Measurements from ENCODE around the gene MTARC2. TPM values are rescaled to one million over a fixed set of nuclear protein-coding genes. Genes with fewer than 3 reads are reported as not detected.

The MTARC2 gene
- total RNA-seq: not detected

DNA sequence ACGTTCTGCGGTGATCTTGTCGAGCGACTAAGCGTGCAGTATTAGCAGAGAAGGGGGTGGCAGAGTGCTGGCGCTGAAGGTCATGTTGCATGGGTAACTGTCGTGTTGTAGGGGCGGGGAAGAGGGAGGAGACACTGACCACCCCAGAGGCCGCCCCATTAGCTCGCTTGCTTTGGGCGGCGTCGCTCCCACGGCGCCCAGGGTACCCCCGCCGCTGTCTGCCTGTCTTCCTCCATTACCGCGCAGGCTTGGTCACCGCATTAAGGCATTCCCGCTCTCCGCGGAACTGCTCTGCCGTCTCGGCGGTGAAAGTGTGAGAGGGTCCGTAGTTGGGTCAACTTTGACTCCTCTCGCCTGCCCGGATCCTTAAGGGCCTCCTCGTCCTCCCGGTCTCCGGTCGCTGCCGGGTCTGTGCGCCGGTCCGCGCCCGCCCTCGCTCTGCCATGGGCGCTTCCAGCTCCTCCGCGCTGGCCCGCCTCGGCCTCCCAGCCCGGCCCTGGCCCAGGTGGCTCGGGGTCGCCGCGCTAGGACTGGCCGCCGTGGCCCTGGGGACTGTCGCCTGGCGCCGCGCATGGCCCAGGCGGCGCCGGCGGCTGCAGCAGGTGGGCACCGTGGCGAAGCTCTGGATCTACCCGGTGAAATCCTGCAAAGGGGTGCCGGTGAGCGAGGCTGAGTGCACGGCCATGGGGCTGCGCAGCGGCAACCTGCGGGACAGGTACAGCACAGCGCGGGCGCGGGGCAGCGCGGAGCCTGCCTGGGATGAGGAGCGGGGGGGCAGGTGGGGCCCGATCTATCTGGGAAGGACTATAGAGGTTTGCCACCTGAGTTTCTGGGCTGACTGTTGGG is at the start of gene MTARC2:
TSS of gene MTARC2 (plus strand) at position 234 of the 846 bp plus-strand sequence. CDS start at position 444, 210 bp downstream.
- peak; percentile 16 for DNase-seq
- CTCF ChIA-PET: interaction anchor here (2.9 kb wide), 1 partner anchor 15 kb away, joined by 15 read pairs; no protein-coding TSS in a partner anchor
- peaks cover 9% of the 10 kb centered on the region for H3K4me1 Mint-ChIP-seq (ENCODE audit: low read depth)
- H3K36me3 Mint-ChIP-seq (ENCODE audit: low read depth): peaks cover 2% of the 10 kb centered on the region
- intact Hi-C loops (cut with micrococcal nuclease): no loop called here
- H3K9me3 Mint-ChIP-seq: no peaks in the 10 kb centered on the region
- H3K4me3 Mint-ChIP-seq: peak within 1 kb of the TSS; percentile 59
- peaks cover 68% of the 10 kb centered on the region for H3K27me3 Mint-ChIP-seq (ENCODE audit: low read depth)
- no peak within 1 kb of the TSS for H3K27ac Mint-ChIP-seq

- CTCF ChIA-PET: interaction anchor here (0.6 kb wide), 1 partner anchor 10 kb away, joined by 3 read pairs; no protein-coding TSS in a partner anchor
- no peaks in the 10 kb centered on the region for H3K4me1 Mint-ChIP-seq (ENCODE audit: low read depth)
- H3K36me3 Mint-ChIP-seq (ENCODE audit: low read depth): no peaks in the 10 kb centered on the region
- H3K4me3 Mint-ChIP-seq: no peak overlapping the region
- peaks cover 7% of the 10 kb centered on the region for H3K27me3 Mint-ChIP-seq (ENCODE audit: low read depth)
- H3K9me3 Mint-ChIP-seq: no peaks in the 10 kb centered on the region
- H3K27ac Mint-ChIP-seq: no peak overlapping the region
- no peak for DNase-seq
- intact Hi-C loops (cut with micrococcal nuclease): no loop called here
These were observed 49.5 kb upstream of the MTARC2 start for GRCh38 chr1:220698607-220699016.

GRCh38 chr1:220699044-220699443 is 49.1 kb upstream of the MTARC2 start:
- Mint-ChIP-seq H3K36me3 (ENCODE audit: low read depth) (no peaks in the 10 kb centered on the region), H3K4me3 (no peak overlapping the region), H3K4me1 (ENCODE audit: low read depth) (no peaks in the 10 kb centered on the region), H3K27ac (no peak overlapping the region), H3K27me3 (ENCODE audit: low read depth) (peaks cover 9% of the 10 kb centered on the region), H3K9me3 (no peaks in the 10 kb centered on the region)
- intact Hi-C loops (cut with micrococcal nuclease): no loop called here
- DNase-seq: no peak
- CTCF ChIA-PET: interaction anchor here (0.6 kb wide), 1 partner anchor 9 kb away, joined by 3 read pairs; no protein-coding TSS in a partner anchor

GRCh38 chr1:220700556-220701179 is 47.5 kb upstream of the MTARC2 start:
- Mint-ChIP-seq H3K27ac (no peak overlapping the region), H3K9me3 (no peaks in the 10 kb centered on the region), H3K4me3 (no peak overlapping the region), H3K36me3 (ENCODE audit: low read depth) (no peaks in the 10 kb centered on the region), H3K4me1 (ENCODE audit: low read depth) (no peaks in the 10 kb centered on the region), H3K27me3 (ENCODE audit: low read depth) (peaks cover 9% of the 10 kb centered on the region)
- CTCF ChIA-PET: interaction anchor here (0.9 kb wide), 1 partner anchor 74 kb away, joined by 3 read pairs; no protein-coding TSS in a partner anchor
- intact Hi-C loops (cut with micrococcal nuclease): no loop called here
- DNase-seq: no peak

DNA sequence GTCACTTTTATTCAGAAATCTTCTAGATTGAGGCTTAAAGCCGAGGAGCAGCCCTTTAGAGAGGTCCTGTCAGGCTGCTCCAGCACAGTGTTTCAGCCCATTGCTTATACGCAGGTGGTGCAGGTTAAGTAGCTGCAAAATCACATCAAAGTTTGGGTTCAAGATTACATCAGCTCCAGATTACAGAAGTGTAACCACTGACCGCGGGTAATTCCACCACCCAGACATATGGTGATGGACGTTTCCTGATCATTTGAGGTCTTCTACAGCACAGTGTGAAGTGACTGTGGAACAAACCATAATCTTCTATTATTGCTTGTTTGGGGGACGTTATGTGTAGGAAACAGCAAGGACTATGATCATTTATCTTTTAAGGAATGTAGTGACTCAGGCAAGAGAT is 46.1 kb upstream of the MTARC2 start:
- no peak for DNase-seq
- CTCF ChIA-PET: interaction anchor here (1.3 kb wide), 1 partner anchor 11 kb away, joined by 3 read pairs; the partner anchor contains the start of gene C1orf115
- no peaks in the 10 kb centered on the region for H3K4me1 Mint-ChIP-seq (ENCODE audit: low read depth)
- no peak overlapping the region for H3K4me3 Mint-ChIP-seq
- H3K36me3 Mint-ChIP-seq (ENCODE audit: low read depth): no peaks in the 10 kb centered on the region
- intact Hi-C loops (cut with micrococcal nuclease): no loop called here
- peaks cover 9% of the 10 kb centered on the region for H3K27me3 Mint-ChIP-seq (ENCODE audit: low read depth)
- H3K27ac Mint-ChIP-seq: no peak overlapping the region
- H3K9me3 Mint-ChIP-seq: no peaks in the 10 kb centered on the region

- CTCF ChIA-PET: interaction anchor here (0.9 to 1.3 kb wide), 4 partner anchors 9 to 486 kb away, joined by 3 read pairs; partner anchors contain the start of gene C1orf115
These were observed 45.3 kb upstream of the MTARC2 start for GRCh38 chr1:220702733-220703270.

DNA sequence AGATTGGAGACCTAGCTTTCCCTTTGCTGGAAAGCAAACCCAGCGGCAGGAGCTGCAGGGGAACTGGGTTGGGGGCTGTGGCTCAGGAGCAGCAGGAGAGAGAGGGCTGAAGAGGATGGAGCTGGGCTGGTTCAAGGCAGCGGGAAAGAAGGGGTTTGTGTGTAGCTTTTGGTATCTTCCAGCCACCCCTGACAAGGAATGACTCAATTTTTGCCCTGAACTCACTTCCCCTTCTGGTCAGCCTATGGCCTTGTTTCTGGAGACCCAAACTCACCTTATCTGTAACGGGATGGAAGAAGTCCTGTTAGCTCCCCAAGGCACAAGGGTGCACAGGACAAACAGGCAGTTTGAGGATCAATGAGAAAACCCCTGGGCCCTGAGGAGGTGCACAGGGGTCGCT is 44.8 kb upstream of the MTARC2 start:
- Mint-ChIP-seq H3K4me3 (no peak overlapping the region), H3K27ac (no peak overlapping the region)
- CTCF ChIA-PET: interaction anchor here (0.9 to 1.0 kb wide), 3 partner anchors 10 to 487 kb away, joined by 3 read pairs; no protein-coding TSS in a partner anchor

More at GRCh38 chr1:220702733-220703270, 45.3 kb upstream of the MTARC2 start:
- Mint-ChIP-seq H3K9me3 (no peaks in the 10 kb centered on the region), H3K27ac (no peak overlapping the region), H3K36me3 (ENCODE audit: low read depth) (no peaks in the 10 kb centered on the region), H3K27me3 (ENCODE audit: low read depth) (peaks cover 9% of the 10 kb centered on the region), H3K4me3 (no peak overlapping the region), H3K4me1 (ENCODE audit: low read depth) (no peaks in the 10 kb centered on the region)
- no peak for DNase-seq
- intact Hi-C loops (cut with micrococcal nuclease): no loop called here

DNA sequence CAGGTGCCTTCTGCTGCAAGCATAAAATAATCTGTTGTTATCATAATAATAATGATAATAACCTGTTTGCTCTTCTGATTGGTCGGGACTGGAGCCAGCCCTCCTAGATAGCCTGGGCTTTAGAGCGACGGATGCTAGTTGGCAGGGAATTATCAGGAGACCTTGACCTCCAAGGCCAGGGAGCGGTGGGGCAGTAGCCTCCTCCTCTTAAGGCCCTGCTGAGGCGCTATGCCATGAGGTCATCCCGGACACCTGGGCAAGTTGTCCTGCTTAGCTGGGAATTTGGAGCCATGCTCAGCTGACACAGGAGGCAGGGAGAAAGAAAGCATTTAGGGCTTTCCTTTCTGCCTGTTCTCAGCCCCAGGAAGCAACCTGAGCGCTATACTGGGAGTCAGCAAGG is 42.3 kb upstream of the MTARC2 start:
- no peak overlapping the region for H3K4me3 Mint-ChIP-seq
- intact Hi-C loops (cut with micrococcal nuclease): no loop called here
- H3K36me3 Mint-ChIP-seq (ENCODE audit: low read depth): no peaks in the 10 kb centered on the region
- DNase-seq: no peak
- no peaks in the 10 kb centered on the region for H3K4me1 Mint-ChIP-seq (ENCODE audit: low read depth)
- no peak overlapping the region for H3K27ac Mint-ChIP-seq
- H3K27me3 Mint-ChIP-seq (ENCODE audit: low read depth): peaks cover 8% of the 10 kb centered on the region
- H3K9me3 Mint-ChIP-seq: no peaks in the 10 kb centered on the region
- CTCF ChIA-PET: no interaction called here

More for the DNA sequence above, 44.8 kb upstream of the MTARC2 start:
- DNase-seq: no peak
- peaks cover 9% of the 10 kb centered on the region for H3K27me3 Mint-ChIP-seq (ENCODE audit: low read depth)
- H3K4me1 Mint-ChIP-seq (ENCODE audit: low read depth): no peaks in the 10 kb centered on the region
- intact Hi-C loops (cut with micrococcal nuclease): no loop called here
- H3K36me3 Mint-ChIP-seq (ENCODE audit: low read depth): no peaks in the 10 kb centered on the region
- no peaks in the 10 kb centered on the region for H3K9me3 Mint-ChIP-seq

DNA sequence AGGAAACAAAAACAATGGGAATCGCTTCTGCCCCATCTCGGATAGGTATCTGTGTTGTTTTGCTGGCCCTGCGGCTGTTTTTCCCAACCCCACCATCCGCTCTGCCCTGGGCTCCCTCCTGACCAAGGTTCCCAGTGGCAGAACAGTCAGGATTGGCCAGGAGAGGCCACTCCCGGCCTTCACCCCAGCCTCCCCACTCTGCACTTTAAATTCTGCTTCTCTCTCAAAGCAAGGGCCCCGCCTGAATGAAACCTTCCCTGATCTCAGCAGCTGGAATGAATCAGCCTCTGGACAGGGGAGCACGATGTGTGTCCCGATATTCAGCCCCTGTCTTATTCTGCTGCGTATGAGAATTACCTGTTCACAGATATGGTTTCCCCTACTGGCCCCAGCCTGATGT is 41.6 kb upstream of the MTARC2 start:
- intact Hi-C loops (cut with micrococcal nuclease): no loop called here
- Mint-ChIP-seq H3K27ac (no peak overlapping the region), H3K36me3 (ENCODE audit: low read depth) (no peaks in the 10 kb centered on the region), H3K4me1 (ENCODE audit: low read depth) (no peaks in the 10 kb centered on the region), H3K4me3 (no peak overlapping the region), H3K27me3 (ENCODE audit: low read depth) (peaks cover 6% of the 10 kb centered on the region), H3K9me3 (no peaks in the 10 kb centered on the region)
- no peak for DNase-seq
- CTCF ChIA-PET: no interaction called here

GRCh38 chr1:220707160-220707559 is 41.0 kb upstream of the MTARC2 start:
- peaks cover 4% of the 10 kb centered on the region for H3K27me3 Mint-ChIP-seq (ENCODE audit: low read depth)
- H3K36me3 Mint-ChIP-seq (ENCODE audit: low read depth): no peaks in the 10 kb centered on the region
- H3K4me3 Mint-ChIP-seq: no peak overlapping the region
- no peak for DNase-seq
- H3K9me3 Mint-ChIP-seq: no peaks in the 10 kb centered on the region
- intact Hi-C loops (cut with micrococcal nuclease): no loop called here
- CTCF ChIA-PET: interaction anchor here (1.4 kb wide), 1 partner anchor 16 kb away, joined by 3 read pairs; no protein-coding TSS in a partner anchor
- H3K4me1 Mint-ChIP-seq (ENCODE audit: low read depth): no peaks in the 10 kb centered on the region
- no peak overlapping the region for H3K27ac Mint-ChIP-seq

- CTCF ChIA-PET: interaction anchor here (0.6 to 1.4 kb wide), 2 partner anchors 9 to 17 kb away, joined by 3 read pairs; no protein-coding TSS in a partner anchor
- H3K27ac Mint-ChIP-seq: no peak overlapping the region
- intact Hi-C loops (cut with micrococcal nuclease): no loop called here
- H3K36me3 Mint-ChIP-seq (ENCODE audit: low read depth): no peaks in the 10 kb centered on the region
- H3K9me3 Mint-ChIP-seq: no peaks in the 10 kb centered on the region
- peaks cover 2% of the 10 kb centered on the region for H3K27me3 Mint-ChIP-seq (ENCODE audit: low read depth)
- no peaks in the 10 kb centered on the region for H3K4me1 Mint-ChIP-seq (ENCODE audit: low read depth)
- no peak overlapping the region for H3K4me3 Mint-ChIP-seq
- no peak for DNase-seq
These were observed 39.9 kb upstream of the MTARC2 start for GRCh38 chr1:220708244-220708643.

Measured in activated naive CD4-positive, alpha-beta T cell treated with anti-CD3 and anti-CD28 coated beads for 36 hours (primary cell).